HUES6 (cell line): ENCODE data around the gene LPAR1.

Experiments
- H3K27ac ChIP-seq: 2 replicates; pipeline ENCODE4 v1.7.0; 2013; ENCODE audit warnings: low read depth, mild to moderate bottlenecking, low read length, inconsistent platforms
- H3K27me3 ChIP-seq: 2 replicates; pipeline ENCODE4 v1.6.1; 2013; ENCODE audit warnings: low read length; ENCODE audit not compliant: control insufficient read depth, insufficient read depth
- H3K36me3 ChIP-seq: 2 replicates; pipeline ENCODE4 v1.6.1; 2013; ENCODE audit warnings: low read length; ENCODE audit not compliant: control insufficient read depth, insufficient read depth
- H3K4me1 ChIP-seq: 2 replicates; pipeline ENCODE4 v1.6.1; 2013; ENCODE audit warnings: low read length; ENCODE audit not compliant: control insufficient read depth, insufficient read depth
- H3K4me3 ChIP-seq: 2 replicates; pipeline ENCODE4 v1.5.1; 2013; ENCODE audit warnings: low read depth, low read length
- H3K9ac ChIP-seq: one replicate; pipeline ENCODE4 v1.6.1; 2013; ENCODE audit warnings: mild to moderate bottlenecking, low read length
- H3K9me3 ChIP-seq: 2 replicates; pipeline ENCODE4 v1.6.1; 2013; ENCODE audit warnings: low read depth, low read length; ENCODE audit not compliant: control insufficient read depth, insufficient read depth

LPAR1 gene

GRCh38 chr9:111000202-111000601, 38.1 kb downstream of the LPAR1 start:
- no peak overlapping the region for H3K4me3 ChIP-seq
- H3K4me1 ChIP-seq: no peaks in the 10 kb centered on the region
- no peaks in the 10 kb centered on the region for H3K9me3 ChIP-seq
- H3K36me3 ChIP-seq: no peaks in the 10 kb centered on the region
- no peak overlapping the region for H3K27ac ChIP-seq
- no peaks in the 10 kb centered on the region for H3K27me3 ChIP-seq
- H3K9ac ChIP-seq: no peak overlapping the region

- H3K9ac ChIP-seq: no peak overlapping the region
- no peaks in the 10 kb centered on the region for H3K9me3 ChIP-seq
- H3K27ac ChIP-seq: no peak overlapping the region
- H3K27me3 ChIP-seq: no peaks in the 10 kb centered on the region
- no peak overlapping the region for H3K4me3 ChIP-seq
- H3K36me3 ChIP-seq: no peaks in the 10 kb centered on the region
- H3K4me1 ChIP-seq: no peaks in the 10 kb centered on the region
Observed at GRCh38 chr9:110999379-110999778, 38.9 kb downstream of the LPAR1 start.

DNA sequence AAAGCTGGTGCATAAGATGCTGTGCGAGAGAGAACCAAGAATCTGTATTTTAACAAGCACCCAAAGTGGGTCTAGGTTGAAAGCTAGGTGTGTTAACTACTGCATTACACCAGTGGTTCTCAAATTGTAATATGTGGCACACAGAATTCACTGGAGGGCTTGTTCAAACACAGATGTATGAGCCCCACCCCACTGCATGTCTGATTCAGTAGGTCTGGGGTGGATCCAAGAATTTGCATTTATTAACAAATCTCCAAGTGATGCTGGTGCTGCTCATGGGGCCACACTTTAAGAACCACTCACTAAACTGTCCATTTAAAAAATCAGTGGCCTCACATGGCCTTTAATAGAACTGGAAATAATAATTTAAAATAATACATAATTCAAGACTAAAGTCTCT, 40.4 kb downstream of the LPAR1 start:
- Histone ChIP-seq H3K4me1 (no peaks in the 10 kb centered on the region), H3K27ac (no peak overlapping the region), H3K4me3 (no peak overlapping the region), H3K27me3 (no peaks in the 10 kb centered on the region), H3K36me3 (no peaks in the 10 kb centered on the region), H3K9me3 (no peaks in the 10 kb centered on the region), H3K9ac (no peak overlapping the region)

GRCh38 chr9:110996436-110997220, 41.6 kb downstream of the LPAR1 start:
- H3K4me1 ChIP-seq: no peaks in the 10 kb centered on the region
- no peak overlapping the region for H3K9ac ChIP-seq

DNA sequence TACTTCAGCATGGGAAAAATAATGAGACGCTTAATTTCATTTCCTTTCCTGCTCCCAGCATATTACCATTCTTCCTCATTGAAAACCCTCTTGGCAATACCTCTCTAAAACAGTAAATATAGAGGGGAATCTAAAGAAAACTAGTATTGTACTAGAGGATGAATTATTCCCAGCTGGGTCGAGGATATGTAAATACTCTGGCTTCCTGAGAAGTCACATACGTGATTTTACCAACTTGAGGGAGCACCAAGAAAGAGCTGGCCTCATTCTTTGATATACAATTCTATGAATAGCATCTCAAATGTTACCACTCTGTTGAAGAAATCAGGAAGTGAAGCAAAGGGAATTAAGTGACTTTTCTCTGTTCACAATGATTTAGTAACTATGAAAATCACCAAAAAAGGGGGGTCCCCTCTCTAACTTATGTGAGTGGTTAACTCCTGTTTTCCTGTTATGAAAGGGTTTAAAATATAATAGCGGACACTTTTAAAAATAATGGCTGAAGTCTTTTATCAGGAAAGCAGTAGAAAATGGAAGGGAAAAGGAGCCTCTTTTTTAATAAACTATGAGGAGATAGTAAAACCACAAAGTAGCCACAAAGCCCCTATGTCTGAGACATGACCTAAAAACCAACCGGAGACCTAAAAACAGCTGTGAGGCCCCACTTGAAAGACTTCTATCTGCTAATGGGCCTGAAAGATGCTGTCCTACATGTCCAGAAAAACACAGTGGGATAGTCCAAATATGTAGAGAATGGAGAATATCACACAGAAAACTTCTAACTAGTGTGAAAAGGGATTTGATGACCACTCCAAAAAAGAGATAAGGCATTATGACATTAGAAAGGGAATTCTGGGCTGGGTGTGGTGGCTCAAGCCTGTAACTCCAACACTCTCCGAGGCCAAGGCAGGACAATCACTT, 42.6 kb downstream of the LPAR1 start:
- H3K27me3 ChIP-seq: no peaks in the 10 kb centered on the region
- H3K27ac ChIP-seq: no peak overlapping the region
- no peaks in the 10 kb centered on the region for H3K9me3 ChIP-seq
- no peaks in the 10 kb centered on the region for H3K36me3 ChIP-seq
- no peak overlapping the region for H3K9ac ChIP-seq
- H3K4me3 ChIP-seq: no peak overlapping the region
- H3K4me1 ChIP-seq: no peaks in the 10 kb centered on the region

More at GRCh38 chr9:110996436-110997220, 41.6 kb downstream of the LPAR1 start:
- H3K36me3 ChIP-seq: no peaks in the 10 kb centered on the region
- no peaks in the 10 kb centered on the region for H3K27me3 ChIP-seq
- no peak overlapping the region for H3K27ac ChIP-seq
- H3K9me3 ChIP-seq: no peaks in the 10 kb centered on the region
- H3K4me3 ChIP-seq: no peak overlapping the region

GRCh38 chr9:110994771-110995241, 43.5 kb downstream of the LPAR1 start:
- H3K36me3 ChIP-seq: no peaks in the 10 kb centered on the region
- H3K4me3 ChIP-seq: no peak overlapping the region
- no peak overlapping the region for H3K27ac ChIP-seq
- H3K9ac ChIP-seq: no peak overlapping the region
- no peaks in the 10 kb centered on the region for H3K27me3 ChIP-seq
- H3K9me3 ChIP-seq: no peaks in the 10 kb centered on the region
- H3K4me1 ChIP-seq: no peaks in the 10 kb centered on the region

DNA sequence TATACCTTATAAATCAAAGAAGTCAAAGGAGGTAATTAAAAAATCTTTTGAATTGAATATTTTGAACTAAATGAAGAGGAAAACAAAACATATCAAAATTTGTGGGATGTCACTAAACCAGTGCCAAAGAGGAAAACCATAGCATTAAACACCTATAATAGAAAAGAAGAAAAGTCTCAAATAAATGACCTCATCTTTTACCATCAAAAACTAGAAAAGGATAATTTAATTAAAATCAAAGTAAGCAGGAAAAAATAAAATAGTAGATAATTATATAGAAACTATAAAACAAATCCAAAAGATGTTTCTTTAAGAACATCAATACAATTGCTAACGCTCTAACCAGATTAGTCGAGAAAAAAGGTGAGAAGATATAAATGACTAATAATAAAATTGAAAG, 47.8 kb downstream of the LPAR1 start:
- no peaks in the 10 kb centered on the region for H3K9me3 ChIP-seq
- H3K27me3 ChIP-seq: no peaks in the 10 kb centered on the region
- H3K4me3 ChIP-seq: no peak overlapping the region
- H3K4me1 ChIP-seq: peaks cover 7% of the 10 kb centered on the region
- no peak overlapping the region for H3K27ac ChIP-seq
- H3K36me3 ChIP-seq: no peaks in the 10 kb centered on the region
- no peak overlapping the region for H3K9ac ChIP-seq

- Histone ChIP-seq H3K9me3 (no peaks in the 10 kb centered on the region), H3K4me1 (peaks cover 19% of the 10 kb centered on the region), H3K27me3 (no peaks in the 10 kb centered on the region), H3K36me3 (no peaks in the 10 kb centered on the region), H3K9ac (no peak overlapping the region), H3K4me3 (no peak overlapping the region), H3K27ac (no peak overlapping the region)
Observed at GRCh38 chr9:110986529-110986928, 51.7 kb downstream of the LPAR1 start.

GRCh38 chr9:110984890-110985437, 53.3 kb downstream of the LPAR1 start:
- Histone ChIP-seq H3K27ac (no peak overlapping the region), H3K27me3 (no peaks in the 10 kb centered on the region), H3K4me1 (peaks cover 22% of the 10 kb centered on the region), H3K4me3 (no peak overlapping the region), H3K9me3 (no peaks in the 10 kb centered on the region), H3K9ac (no peak overlapping the region), H3K36me3 (no peaks in the 10 kb centered on the region)

- H3K9ac ChIP-seq: no peak overlapping the region
- no peak overlapping the region for H3K27ac ChIP-seq
- H3K36me3 ChIP-seq: no peaks in the 10 kb centered on the region
- no peak overlapping the region for H3K4me3 ChIP-seq
- no peaks in the 10 kb centered on the region for H3K27me3 ChIP-seq
- H3K4me1 ChIP-seq: peaks cover 14% of the 10 kb centered on the region
- no peaks in the 10 kb centered on the region for H3K9me3 ChIP-seq
Observed at GRCh38 chr9:110980261-110980660, 58.0 kb downstream of the LPAR1 start.

DNA sequence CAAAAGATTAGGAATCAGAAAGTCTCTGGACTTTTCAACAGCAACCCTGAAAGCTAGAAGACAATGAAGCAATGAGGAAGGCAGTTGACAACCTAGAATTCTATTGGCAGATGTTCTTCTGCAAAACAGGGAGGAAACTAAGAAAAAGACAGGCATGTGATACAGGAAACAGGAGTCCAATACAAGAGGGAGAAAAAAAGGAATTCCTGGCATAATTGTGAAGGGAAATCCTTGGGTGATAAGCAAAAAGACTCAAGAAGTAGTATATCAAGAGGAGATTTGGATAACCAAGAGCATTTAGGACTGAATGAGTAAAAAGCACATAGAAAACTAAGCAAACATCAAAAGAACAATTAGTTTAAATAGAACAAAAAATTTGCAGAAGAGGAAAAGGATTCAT, 58.6 kb downstream of the LPAR1 start:
- H3K27ac ChIP-seq: no peak overlapping the region
- no peaks in the 10 kb centered on the region for H3K9me3 ChIP-seq
- peaks cover 7% of the 10 kb centered on the region for H3K4me1 ChIP-seq
- H3K27me3 ChIP-seq: no peaks in the 10 kb centered on the region
- no peak overlapping the region for H3K4me3 ChIP-seq
- no peak overlapping the region for H3K9ac ChIP-seq
- no peaks in the 10 kb centered on the region for H3K36me3 ChIP-seq
